HEK293 (cell line): Measurements from ENCODE around the gene PARD3B.

Experiments used
- CTCF ChIA-PET: fragments of 350-600 bp; formaldehyde crosslinking; extraction: SDS; loops from one replicate; lab custom pipeline; 2021; ENCODE audit warnings: antibody characterized with exemption; lab: Yijun Ruan, JAX
- POLR2A ChIA-PET: fragments of 300-600 bp; formaldehyde crosslinking; extraction: SDS; loops from one replicate; lab custom pipeline; 2020; ENCODE audit warnings: antibody characterized with exemption, inconsistent platforms; lab: Yijun Ruan, JAX
- H3K27ac ChIP-seq: fragments of 200-500 bp; sonication (Bioruptor generic); 2 replicates; pipeline ENCODE4 v1.5.1; 2014; ENCODE audit warnings: low read depth, low read length, control low read depth, inconsistent platforms; ENCODE audit errors: extremely low read depth
- H3K36me3 ChIP-seq, 2 experiments: fragments of 200-500 bp in 1 of 2; sonication (Bioruptor generic) in 1 of 2; 1 replicate in 1 of 2; 2 replicates in 1 of 2; pipeline ENCODE4 v1.5.1; 2014 to 2017; ENCODE audit warnings: inconsistent platforms in 2 of 2, low read length in 2 of 2; ENCODE audit not compliant: control insufficient read depth in 2 of 2, insufficient read depth in 1 of 2
- H3K4me1 ChIP-seq: fragments of 200-500 bp; sonication (Bioruptor generic); 2 replicates; pipeline ENCODE4 v1.5.1; 2014; ENCODE audit warnings: mild to moderate bottlenecking, low read length, inconsistent platforms; ENCODE audit not compliant: control insufficient read depth, insufficient read depth
- H3K4me3 ChIP-seq: 2 replicates; pipeline ENCODE4 v1.5.1; 2011; ENCODE audit warnings: low read depth, mild to moderate bottlenecking, control low read depth, low read length, moderate library complexity
- H3K9me3 ChIP-seq: fragments of 200-500 bp; sonication (Bioruptor generic); 2 replicates; pipeline ENCODE4 v1.5.1; 2014; ENCODE audit warnings: low read depth, low read length, inconsistent platforms; ENCODE audit not compliant: control insufficient read depth, insufficient read depth
- CTCF ChIP-seq: fragments of 450-650 bp; formaldehyde crosslinking; IDR thresholded peaks from 2 replicates; pipeline ENCODE4 v1.5.1; 2016; ENCODE audit warnings: missing biosample characterization, missing genetic modification characterization
- KLF16 ChIP-seq: fragments of 450-650 bp; formaldehyde crosslinking; IDR thresholded peaks from 2 replicates; pipeline ENCODE4 v1.5.1; 2017; ENCODE audit warnings: missing biosample characterization, missing genetic modification characterization
- KLF9 ChIP-seq: fragments of 450-650 bp; formaldehyde crosslinking; IDR thresholded peaks from 2 replicates; pipeline ENCODE4 v1.5.1; 2016; ENCODE audit warnings: missing biosample characterization, missing genetic modification characterization, low read depth
- TSHZ1 ChIP-seq: fragments of 450-650 bp; formaldehyde crosslinking; IDR thresholded peaks from 2 replicates; pipeline ENCODE4 v1.5.1; 2016; ENCODE audit warnings: missing biosample characterization, missing genetic modification characterization, borderline replicate concordance
- ZBTB26 ChIP-seq: fragments of 450-650 bp; formaldehyde crosslinking; optimal IDR thresholded peaks from 2 replicates; pipeline ENCODE3; 2016; ENCODE audit warnings: missing biosample characterization, mild to moderate bottlenecking, missing genetic modification characterization
- ZNF121 ChIP-seq: fragments of 450-650 bp; formaldehyde crosslinking; IDR thresholded peaks from 2 replicates; pipeline ENCODE4 v1.5.1; 2016; ENCODE audit warnings: missing biosample characterization, missing genetic modification characterization
- ZNF155 ChIP-seq: fragments of 450-650 bp; formaldehyde crosslinking; IDR thresholded peaks from 2 replicates; pipeline ENCODE4 v1.5.1; 2016; ENCODE audit warnings: missing biosample characterization, missing genetic modification characterization
- ZNF16 ChIP-seq: fragments of 450-650 bp; formaldehyde crosslinking; IDR thresholded peaks from 2 replicates; pipeline ENCODE4 v1.5.1; 2016; ENCODE audit warnings: low read depth, missing biosample characterization, missing genetic modification characterization
- ZNF202 ChIP-seq: fragments of 450-650 bp; formaldehyde crosslinking; IDR thresholded peaks from 2 replicates; pipeline ENCODE4 v1.5.1; 2016; ENCODE audit warnings: missing biosample characterization, missing genetic modification characterization, borderline replicate concordance
- ZNF211 ChIP-seq: fragments of 450-650 bp; formaldehyde crosslinking; IDR thresholded peaks from 2 replicates; pipeline ENCODE4 v1.5.1; 2016; ENCODE audit warnings: low read depth, missing biosample characterization, missing genetic modification characterization
- ZNF223 ChIP-seq: fragments of 450-650 bp; formaldehyde crosslinking; IDR thresholded peaks from 2 replicates; pipeline ENCODE4 v1.5.1; 2016; ENCODE audit warnings: missing biosample characterization, missing genetic modification characterization
- ZNF335 ChIP-seq: fragments of 450-650 bp; formaldehyde crosslinking; conservative IDR thresholded peaks from 2 replicates; pipeline ENCODE4 v1.5.1; 2016; ENCODE audit warnings: missing biosample characterization, missing genetic modification characterization
- ZNF416 ChIP-seq: fragments of 450-650 bp; formaldehyde crosslinking; IDR thresholded peaks from 2 replicates; pipeline ENCODE4 v1.5.1; 2016; ENCODE audit warnings: missing biosample characterization, missing genetic modification characterization
- ZNF555 ChIP-seq: fragments of 450-650 bp; formaldehyde crosslinking; conservative IDR thresholded peaks from 2 replicates; pipeline ENCODE4 v1.5.1; 2017; ENCODE audit warnings: missing biosample characterization, mild to moderate bottlenecking, missing genetic modification characterization, inconsistent platforms
- ZNF558 ChIP-seq: fragments of 450-650 bp; formaldehyde crosslinking; IDR thresholded peaks from 2 replicates; pipeline ENCODE4 v1.5.1; 2016; ENCODE audit warnings: missing biosample characterization, missing genetic modification characterization
- ZNF596 ChIP-seq: fragments of 450-650 bp; IDR thresholded peaks from 2 replicates; pipeline ENCODE4 v1.5.0; 2018; ENCODE audit warnings: missing biosample characterization, mild to moderate bottlenecking, missing genetic modification characterization, moderate library complexity
- ZNF621 ChIP-seq: fragments of 450-650 bp; formaldehyde crosslinking; IDR thresholded peaks from 2 replicates; pipeline ENCODE4 v1.5.1; 2017; ENCODE audit warnings: missing biosample characterization, missing genetic modification characterization
- ZNF654 ChIP-seq: fragments of 450-650 bp; formaldehyde crosslinking; IDR thresholded peaks from 2 replicates; pipeline ENCODE4 v1.5.1; 2016; ENCODE audit warnings: low read depth, missing biosample characterization, missing genetic modification characterization
- ZNF76 ChIP-seq: fragments of 450-650 bp; formaldehyde crosslinking; IDR thresholded peaks from 2 replicates; pipeline ENCODE4; 2016; ENCODE audit warnings: low read depth, missing biosample characterization, missing genetic modification characterization, borderline replicate concordance
- ZNF776 ChIP-seq: fragments of 450-650 bp; formaldehyde crosslinking; IDR thresholded peaks from 2 replicates; pipeline ENCODE4 v1.5.0; 2017; ENCODE audit warnings: missing biosample characterization, missing genetic modification characterization, borderline replicate concordance
- ZSCAN23 ChIP-seq: fragments of 450-650 bp; formaldehyde crosslinking; IDR thresholded peaks from 2 replicates; pipeline ENCODE4 v1.5.1; 2016; ENCODE audit warnings: missing biosample characterization, missing genetic modification characterization
- ZSCAN4 ChIP-seq: fragments of 450-650 bp; formaldehyde crosslinking; IDR thresholded peaks from 2 replicates; pipeline ENCODE4 v1.5.1; 2017; ENCODE audit warnings: missing biosample characterization, missing genetic modification characterization

Gene PARD3B

GRCh38 chr2:204632410-204632809, 87.1 kb downstream of the PARD3B start:
- POLR2A ChIA-PET = no interaction called here
- Histone ChIP-seq H3K36me3 (no peaks in the 10 kb centered on the region), H3K4me1 (no peaks in the 10 kb centered on the region), H3K27ac (no peak overlapping the region), H3K4me3 (no peak overlapping the region), H3K9me3 (no peaks in the 10 kb centered on the region)
- CTCF ChIA-PET = no interaction called here
- TF ChIP-seq ZSCAN4 (tag by site-specific recombination) = no peak
- TF ChIP-seq KLF9 (tag by site-specific recombination) = no peak
- no peak for TF ChIP-seq ZSCAN23 (tag by site-specific recombination)
- TF ChIP-seq ZNF211 = no peak
- no peak for TF ChIP-seq ZNF155

- POLR2A ChIA-PET = no interaction called here
- no peaks in the 10 kb centered on the region for H3K4me1 ChIP-seq
- no peaks in the 10 kb centered on the region for H3K36me3 ChIP-seq
- no peaks in the 10 kb centered on the region for H3K9me3 ChIP-seq
- TF ChIP-seq CTCF (no peak), ZNF16 (tag by site-specific recombination) (no peak), ZNF121 (tag by site-specific recombination) (no peak)
- TF ChIP-seq, all 188 proteins: peak for 0
- CTCF ChIA-PET = no interaction called here
- H3K4me3 ChIP-seq = no peak overlapping the region
- H3K27ac ChIP-seq = no peak overlapping the region
Observed at GRCh38 chr2:204634564-204634963, 89.3 kb downstream of the PARD3B start.

GRCh38 chr2:204635478-204635877, 90.2 kb downstream of the PARD3B start:
- no peaks in the 10 kb centered on the region for H3K36me3 ChIP-seq
- TF ChIP-seq ZNF558 (tag by site-specific recombination) (no peak), ZNF223 (tag by site-specific recombination) (no peak), ZNF776 (no peak), TSHZ1 (tag by site-specific recombination) (no peak), KLF16 (no peak), ZNF202 (tag by site-specific recombination) (no peak), ZBTB26 (tag by site-specific recombination) (no peak), ZNF335 (no peak), ZNF621 (tag by site-specific recombination) (no peak), ZNF76 (tag by site-specific recombination) (no peak), ZNF555 (tag by site-specific recombination) (no peak), ZNF416 (tag by site-specific recombination) (no peak), ZNF596 (tag by site-specific recombination) (no peak), ZNF654 (tag by site-specific recombination) (no peak)
- TF ChIP-seq, all 188 proteins: peak for 0
- ChIA-PET POLR2A (no interaction called here), CTCF (interaction anchor here (1.2 kb wide), 1 partner anchor 375 kb away, joined by 4 read pairs; no protein-coding TSS in a partner anchor)
- Histone ChIP-seq H3K9me3 (no peaks in the 10 kb centered on the region), H3K27ac (no peak overlapping the region), H3K4me3 (no peak overlapping the region), H3K4me1 (no peaks in the 10 kb centered on the region)
